GM12891 (cell line): ENCODE results near the gene SLC24A3.

Source experiments
- PAX5 ChIP-seq: IDR thresholded peaks from 2 replicates; pipeline ENCODE4 v1.6.1; 2011; ENCODE audit warnings: low read length, moderate library complexity, mild to moderate bottlenecking; ENCODE audit not compliant: insufficient read depth, severe bottlenecking
- POLR2A ChIP-seq: IDR thresholded peaks from 2 replicates; pipeline ENCODE4 v1.6.1; 2011; ENCODE audit warnings: low read depth, low read length, control low read depth
- POLR2AphosphoS5 ChIP-seq: IDR thresholded peaks from 2 replicates; pipeline ENCODE4 v1.6.1; 2011; ENCODE audit warnings: low read depth, low read length, control low read depth
- POU2F2 ChIP-seq: IDR thresholded peaks from 2 replicates; pipeline ENCODE4 v1.6.1; 2011; ENCODE audit warnings: low read depth, mild to moderate bottlenecking, control low read depth, low read length, moderate library complexity
- SPI1 ChIP-seq: IDR thresholded peaks from 2 replicates; pipeline ENCODE4 v1.6.1; 2011; ENCODE audit warnings: low read depth, low read length, control low read depth
- TAF1 ChIP-seq: IDR thresholded peaks from 2 replicates; pipeline ENCODE4 v1.6.1; 2011; ENCODE audit warnings: low read depth, low read length, control low read depth

DNA sequence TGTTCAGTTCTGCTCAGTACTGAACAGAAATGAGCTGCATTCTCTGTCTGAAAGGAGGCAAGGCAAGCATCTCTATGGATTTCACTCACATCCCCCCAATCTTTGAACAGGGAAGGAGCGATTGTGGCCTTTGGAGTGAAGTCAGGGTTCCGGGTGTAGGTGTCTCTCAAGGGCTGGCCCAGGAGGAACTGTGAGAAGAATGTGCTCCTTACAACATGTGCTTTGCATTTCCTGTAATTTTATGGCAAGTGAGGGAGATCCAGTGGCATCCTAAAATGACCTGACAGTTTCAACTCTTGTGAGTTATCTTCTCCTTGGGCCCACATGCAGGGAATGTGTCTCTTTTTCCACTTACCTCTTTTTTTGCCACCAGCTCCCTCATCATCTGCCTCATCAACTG, 482.6 kb downstream of the SLC24A3 start:
- TF ChIP-seq POLR2A (no peak), POLR2AphosphoS5 (no peak), TAF1 (no peak), SPI1 (no peak), PAX5 (no peak), POU2F2 (no peak)
